HEK293T (cell line): ENCODE results near the gene PTPRG.

Source experiments
- CTCF ChIA-PET: fragments of 350-600 bp; formaldehyde crosslinking; extraction: SDS; loops from one replicate; lab custom pipeline; 2021; ENCODE audit warnings: antibody characterized with exemption, inconsistent platforms; lab: Yijun Ruan, JAX
- POLR2A ChIA-PET: fragments of 350-600 bp; formaldehyde crosslinking; extraction: SDS; loops from one replicate; lab custom pipeline; 2020; ENCODE audit warnings: antibody characterized with exemption, inconsistent platforms; lab: Yijun Ruan, JAX
- DNase-seq: peaks from one replicate; pipeline ENCODE4 v3.0.0; 2012; ENCODE audit warnings: mixed read lengths; ENCODE audit errors: extremely low spot score
- ARNT ChIP-seq: fragments of 450-650 bp; IDR thresholded peaks from 2 replicates; pipeline ENCODE4 v1.6.1; 2017; ENCODE audit warnings: mild to moderate bottlenecking
- BHLHE40 ChIP-seq: fragments of 450-650 bp; IDR thresholded peaks from 2 replicates; pipeline ENCODE4 v1.6.1; 2016; ENCODE audit warnings: mild to moderate bottlenecking, moderate library complexity, borderline replicate concordance
- CTBP1 ChIP-seq: fragments of 450-650 bp; IDR thresholded peaks from 2 replicates; pipeline ENCODE4 v1.6.1; 2016; ENCODE audit warnings: borderline replicate concordance
- ELF4 ChIP-seq: fragments of 450-650 bp; IDR thresholded peaks from 2 replicates; pipeline ENCODE4 v1.6.1; 2017; ENCODE audit warnings: antibody characterized with exemption
- FOXA1 ChIP-seq: fragments of 450-650 bp; IDR thresholded peaks from 2 replicates; pipeline ENCODE4 v1.6.1; 2016; ENCODE audit warnings: mild to moderate bottlenecking
- FOXK2 ChIP-seq: fragments of 450-650 bp; IDR thresholded peaks from 2 replicates; pipeline ENCODE4 v1.6.1; 2016; ENCODE audit warnings: mild to moderate bottlenecking
- FOXM1 ChIP-seq: fragments of 450-650 bp; IDR thresholded peaks from 2 replicates; pipeline ENCODE4 v1.6.1; 2017; ENCODE audit warnings: mild to moderate bottlenecking, borderline replicate concordance
- HDGF ChIP-seq: fragments of 450-650 bp; IDR thresholded peaks from 2 replicates; pipeline ENCODE4 v1.6.1; 2017; ENCODE audit warnings: antibody characterized with exemption, borderline replicate concordance
- L3MBTL2 ChIP-seq: fragments of 450-650 bp; conservative IDR thresholded peaks from 2 replicates; pipeline ENCODE4 v1.6.1; 2016; ENCODE audit warnings: mild to moderate bottlenecking
- LEF1 ChIP-seq: fragments of 450-650 bp; IDR thresholded peaks from 2 replicates; pipeline ENCODE4 v1.6.1; 2017; ENCODE audit warnings: mild to moderate bottlenecking, borderline replicate concordance
- NFRKB ChIP-seq: fragments of 450-650 bp; IDR thresholded peaks from 2 replicates; pipeline ENCODE4 v1.6.1; 2016; ENCODE audit warnings: mild to moderate bottlenecking, moderate library complexity
- PKNOX1 ChIP-seq: fragments of 450-650 bp; IDR thresholded peaks from 2 replicates; pipeline ENCODE4 v1.6.1; 2016
- SP1 ChIP-seq: fragments of 450-650 bp; IDR thresholded peaks from 2 replicates; pipeline ENCODE4 v1.6.1; 2017
- SUZ12 ChIP-seq: fragments of 450-650 bp; IDR thresholded peaks from 2 replicates; pipeline ENCODE4 v1.6.1; 2016; ENCODE audit warnings: mild to moderate bottlenecking
- TARDBP ChIP-seq: fragments of 450-650 bp; IDR thresholded peaks from 2 replicates; pipeline ENCODE4 v1.6.1; 2016
- ZNF384 ChIP-seq: fragments of 450-650 bp; IDR thresholded peaks from 2 replicates; pipeline ENCODE4 v1.6.1; 2016

PTPRG gene

GRCh38 chr3:62151591-62151990, 590.2 kb downstream of the PTPRG start:
- CTCF ChIA-PET: no interaction called here
- TF ChIP-seq L3MBTL2 (no peak), NFRKB (no peak)
- POLR2A ChIA-PET: no interaction called here
- DNase-seq: no peak

- POLR2A ChIA-PET: no interaction called here
Observed at GRCh38 chr3:62153231-62153630, 591.9 kb downstream of the PTPRG start.

GRCh38 chr3:62154457-62155148, 593.2 kb downstream of the PTPRG start:
- TF ChIP-seq PKNOX1 (no peak), BHLHE40 (no peak), NFRKB (no peak), FOXA1 (no peak), LEF1 (no peak), ZNF384 (no peak), HDGF (no peak), TARDBP (no peak), FOXK2 (no peak), CTBP1 (no peak), SP1 (no peak), SUZ12 (no peak), ELF4 (no peak), ARNT (no peak), FOXM1 (no peak), L3MBTL2 (no peak)
- POLR2A ChIA-PET: no interaction called here
- CTCF ChIA-PET: interaction anchor here (0.6 kb wide), 1 partner anchor 34 kb away, joined by 3 read pairs; no protein-coding TSS in a partner anchor
- no peak for DNase-seq

More at GRCh38 chr3:62153231-62153630, 591.9 kb downstream of the PTPRG start:
- TF ChIP-seq ELF4 (no peak), SUZ12 (no peak), LEF1 (no peak), FOXM1 (no peak), BHLHE40 (no peak), SP1 (no peak), ARNT (no peak), TARDBP (no peak), L3MBTL2 (no peak), CTBP1 (no peak), HDGF (no peak), NFRKB (no peak), ZNF384 (no peak), PKNOX1 (no peak), FOXA1 (no peak), FOXK2 (no peak)
- CTCF ChIA-PET: no interaction called here
- no peak for DNase-seq

- TF ChIP-seq SP1 (no peak), FOXA1 (no peak), SUZ12 (no peak), L3MBTL2 (no peak), LEF1 (no peak), ELF4 (no peak), ZNF384 (no peak), ARNT (no peak), HDGF (no peak), TARDBP (no peak)
- ChIA-PET CTCF (interaction anchor here (0.7 kb wide), 1 partner anchor 42 kb away, joined by 4 read pairs; no protein-coding TSS in a partner anchor), POLR2A (no interaction called here)
- DNase-seq: no peak
Observed at GRCh38 chr3:62159056-62159708, 597.8 kb downstream of the PTPRG start.

- TF ChIP-seq FOXA1 (no peak), SP1 (no peak), HDGF (no peak), SUZ12 (no peak), FOXK2 (no peak), L3MBTL2 (no peak), ELF4 (no peak), ZNF384 (no peak), FOXM1 (no peak), CTBP1 (no peak), BHLHE40 (no peak), LEF1 (no peak), TARDBP (no peak), ARNT (no peak)
- DNase-seq: no peak
- ChIA-PET POLR2A (no interaction called here), CTCF (interaction anchor here (0.7 kb wide), 1 partner anchor 41 kb away, joined by 4 read pairs; no protein-coding TSS in a partner anchor)
Observed at GRCh38 chr3:62159709-62160092, 598.3 kb downstream of the PTPRG start.

- CTCF ChIA-PET: no interaction called here
- POLR2A ChIA-PET: no interaction called here
- TF ChIP-seq ARNT (no peak), SP1 (no peak), ELF4 (no peak), FOXM1 (no peak), L3MBTL2 (no peak), CTBP1 (no peak), SUZ12 (no peak), NFRKB (no peak), BHLHE40 (no peak), FOXK2 (no peak), ZNF384 (no peak), PKNOX1 (no peak), HDGF (no peak), FOXA1 (no peak), LEF1 (no peak), TARDBP (no peak)
- DNase-seq: no peak
Observed at GRCh38 chr3:62161371-62161770, 600.0 kb downstream of the PTPRG start.
